GM18499 (cell line): ENCODE measurements around the gene SNX15.

Source experiments
- ATAC-seq: cut with Tn5 transposase; IDR thresholded peaks from one replicate; pipeline ENCODE4 v1.9.1; 2021; ENCODE audit warnings: moderate number of reproducible peaks; ENCODE audit not compliant: insufficient read depth, unreplicated experiment

Gene SNX15

DNA sequence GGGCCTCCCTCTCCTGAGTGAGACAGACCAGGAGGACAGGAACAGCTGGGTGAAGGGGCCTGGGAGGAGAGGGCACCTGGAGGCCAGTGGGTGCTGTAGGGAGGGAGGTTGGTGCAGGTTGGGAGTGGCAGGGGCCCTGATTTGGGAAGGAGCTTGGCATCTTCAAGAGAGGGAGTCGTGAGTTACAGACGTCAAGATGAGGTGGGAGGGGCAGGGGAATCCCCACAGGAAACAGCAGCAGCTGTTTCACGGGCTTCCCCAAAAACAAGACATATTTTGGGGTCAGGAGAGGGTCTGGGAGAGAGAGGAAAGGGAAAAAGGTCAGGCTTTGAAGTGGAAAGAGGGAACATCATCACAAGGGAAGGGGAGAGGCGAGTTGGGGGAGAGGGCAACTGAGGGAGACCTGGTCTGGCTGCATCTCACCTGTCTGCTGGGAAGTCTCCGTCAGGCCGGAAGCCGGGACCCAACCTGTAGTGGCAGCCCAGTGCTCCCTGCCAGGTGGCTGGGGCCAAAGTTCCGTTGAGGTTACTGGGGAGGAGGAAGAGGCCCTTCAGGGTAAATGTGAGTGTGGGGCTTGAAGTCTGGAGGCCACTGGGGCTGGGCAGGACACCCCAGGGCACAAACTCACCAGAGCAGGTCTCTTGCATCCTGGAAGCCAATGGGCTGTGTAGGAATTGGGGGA is 26.7 kb downstream of the SNX15 start:
- no peak for ATAC-seq

DNA sequence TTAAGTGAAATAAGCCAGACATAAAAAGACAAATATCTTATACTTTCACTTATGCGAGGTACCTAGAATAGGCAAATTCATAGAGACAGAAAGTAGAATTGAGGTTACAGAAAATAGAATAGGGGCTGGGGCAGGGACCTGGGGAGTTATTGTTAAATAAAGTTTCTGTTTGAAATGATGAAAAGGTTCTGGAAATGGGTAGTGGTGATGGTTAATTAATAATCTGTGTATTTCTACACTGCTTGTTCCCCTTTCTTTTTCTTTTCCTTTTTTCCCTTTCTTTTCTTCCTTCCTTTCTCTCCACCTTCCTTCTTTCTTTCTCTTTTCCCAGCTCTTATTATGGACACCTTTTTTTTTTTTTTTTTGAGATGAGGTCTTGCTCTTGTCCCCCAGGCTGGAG is 28.3 kb downstream of the SNX15 start:
- ATAC-seq = no peak

DNA sequence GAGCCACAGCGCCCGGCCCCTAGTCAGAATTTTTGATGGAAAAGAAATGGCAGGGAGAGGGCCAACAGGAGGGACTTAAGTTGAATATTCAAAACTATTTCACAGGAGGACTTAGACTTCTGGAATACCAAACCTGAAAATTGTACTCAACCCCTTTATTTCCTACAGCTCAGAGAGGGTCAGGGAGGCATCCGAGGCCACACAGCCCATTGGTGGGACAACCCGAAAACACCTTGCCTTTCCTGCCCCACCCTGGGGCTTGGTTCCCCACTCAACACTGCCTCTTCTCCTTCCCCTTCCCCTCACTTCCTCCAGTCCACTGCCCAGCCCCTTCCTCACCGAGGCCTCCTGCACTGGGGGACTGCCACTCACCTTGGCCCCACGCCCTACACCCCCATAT is 29.8 kb downstream of the SNX15 start:
- ATAC-seq = no peak

DNA sequence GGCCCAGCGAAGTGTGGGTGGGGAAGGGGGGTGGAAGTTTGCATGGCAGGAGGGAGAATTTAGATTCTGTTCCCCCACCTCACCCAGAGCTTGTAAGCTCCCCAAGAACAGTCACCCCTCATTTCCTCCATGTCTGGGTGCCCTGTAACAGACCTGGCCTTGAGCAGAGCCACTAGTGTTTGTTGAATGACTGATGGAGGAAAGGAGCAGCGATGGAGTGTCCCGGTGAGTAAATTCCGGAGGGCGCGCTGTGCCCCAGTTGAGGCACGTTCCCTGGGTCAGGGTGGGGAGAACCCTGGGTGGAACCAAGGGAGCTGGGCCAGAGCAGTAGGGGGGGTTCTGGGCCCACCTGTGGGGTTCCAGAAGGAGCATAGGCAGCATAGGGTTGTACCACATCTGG is 30.3 kb downstream of the SNX15 start:
- ATAC-seq = no peak

DNA sequence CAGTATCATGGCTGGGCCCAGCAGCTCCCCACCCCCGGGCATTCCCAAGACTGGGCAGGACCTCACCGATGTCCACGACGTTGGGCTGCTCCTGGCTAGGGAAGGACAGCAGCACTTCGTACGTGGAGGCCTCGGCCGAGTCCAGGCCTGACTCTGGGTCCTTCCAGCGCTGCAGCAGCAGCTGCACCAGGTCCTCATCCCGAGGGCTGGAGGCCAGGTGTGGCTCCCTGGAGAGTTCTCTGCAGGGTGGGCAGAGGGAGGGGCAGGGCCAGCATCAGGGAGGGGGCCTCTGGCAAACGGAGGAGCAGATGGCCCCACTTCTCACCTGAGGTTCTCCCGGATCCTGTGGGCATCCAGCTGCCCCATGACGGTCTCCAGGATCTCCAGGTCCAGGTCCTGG is 30.8 kb downstream of the SNX15 start:
- no peak for ATAC-seq

DNA sequence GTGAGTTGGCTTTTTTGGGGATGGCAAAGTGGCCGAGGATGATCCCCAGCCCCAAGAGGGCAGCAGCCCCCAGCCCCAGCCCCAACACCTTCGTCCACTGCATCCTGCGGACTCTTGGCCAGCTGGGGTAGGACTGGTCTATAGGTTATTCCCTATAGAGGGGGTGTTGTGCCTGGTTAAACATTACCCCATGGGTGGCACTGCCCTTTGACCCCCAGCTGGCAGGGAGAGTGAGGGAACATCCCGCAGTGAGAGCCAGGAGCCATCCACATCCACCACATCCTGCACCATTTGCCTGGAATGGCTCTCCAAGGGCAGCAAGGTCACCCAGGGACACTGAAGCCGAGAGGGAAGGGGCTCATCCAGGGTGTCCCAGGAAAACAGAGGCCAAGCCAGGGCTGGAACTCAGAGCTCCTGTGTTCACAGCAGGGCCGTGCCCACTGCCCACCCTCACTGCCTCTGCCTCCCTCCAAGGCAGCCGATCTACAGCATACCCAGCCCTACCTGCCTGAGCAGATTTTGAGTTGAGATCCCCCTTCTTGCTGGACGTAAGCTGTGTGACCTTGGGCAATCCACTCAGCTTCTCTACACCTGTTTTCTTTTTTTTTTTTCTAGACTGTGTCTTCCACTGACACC is 31.3 kb downstream of the SNX15 start, which contains the start of gene NAALADL1:
Gene NAALADL1 (minus strand): TSS at position 135 of the 636 bp plus-strand sequence. CDS start 32 bp downstream, at position 103.
- no peak for ATAC-seq

DNA sequence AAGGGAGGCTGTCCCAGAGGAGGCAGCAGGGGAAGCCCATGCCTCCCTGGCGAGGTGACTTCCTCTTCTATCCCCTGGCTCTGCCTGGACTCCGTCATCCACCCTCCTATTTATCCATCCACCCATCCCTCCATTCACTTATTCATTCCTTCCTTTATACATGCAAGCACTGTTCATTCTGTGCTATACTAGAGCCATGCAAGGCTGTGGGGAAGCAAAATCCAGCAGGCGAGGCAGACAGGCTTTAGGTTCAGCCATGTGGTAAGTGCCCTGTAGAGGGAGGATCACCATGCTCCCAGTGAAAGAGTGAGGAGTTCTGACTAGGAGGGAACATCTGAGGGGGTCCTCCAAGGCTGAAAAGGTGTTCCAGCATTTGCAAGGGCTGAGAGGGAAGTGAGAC is 32.3 kb downstream of the SNX15 start:
- no peak for ATAC-seq

DNA sequence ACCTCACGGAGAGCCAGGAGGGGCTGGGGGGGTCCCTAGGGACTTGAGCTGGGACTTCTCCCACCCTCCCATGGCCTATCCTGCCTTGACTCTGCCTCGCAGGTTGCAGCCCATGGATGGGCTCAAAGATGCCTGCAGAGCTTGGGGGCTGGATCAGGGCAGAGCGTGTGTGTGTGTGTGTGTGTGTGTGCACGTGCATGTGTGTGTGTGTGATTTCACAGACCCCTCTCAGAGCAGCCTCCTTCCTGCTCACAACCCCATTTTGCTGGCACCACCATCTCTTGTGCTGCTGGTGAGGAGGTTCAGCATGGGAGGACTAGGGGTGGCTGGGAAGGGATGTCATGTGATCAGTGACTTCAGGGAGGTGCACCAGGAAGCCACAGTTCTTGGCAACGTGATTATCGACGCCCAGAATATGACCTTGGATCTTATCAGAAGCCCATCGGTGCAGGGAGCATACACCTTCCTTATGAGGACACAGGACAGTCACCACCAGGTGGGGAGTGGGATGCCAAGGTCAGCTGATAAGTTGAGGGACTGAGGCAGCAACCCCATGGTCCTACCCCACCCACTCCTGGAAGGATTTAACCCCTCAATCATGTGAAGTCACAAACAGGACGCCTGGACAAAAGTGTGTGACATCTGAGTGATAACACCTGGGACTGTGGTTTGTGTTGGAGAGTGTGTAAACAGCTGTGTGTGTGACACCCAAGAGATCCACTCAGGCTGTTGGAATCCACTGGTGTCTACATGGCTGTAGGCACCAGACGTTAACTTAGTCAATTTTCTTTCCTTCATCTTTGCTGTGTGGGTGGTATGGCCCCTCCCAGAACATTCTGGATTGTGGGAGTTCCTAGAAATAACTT is 33.0 kb downstream of the SNX15 start:
- no peak for ATAC-seq

DNA sequence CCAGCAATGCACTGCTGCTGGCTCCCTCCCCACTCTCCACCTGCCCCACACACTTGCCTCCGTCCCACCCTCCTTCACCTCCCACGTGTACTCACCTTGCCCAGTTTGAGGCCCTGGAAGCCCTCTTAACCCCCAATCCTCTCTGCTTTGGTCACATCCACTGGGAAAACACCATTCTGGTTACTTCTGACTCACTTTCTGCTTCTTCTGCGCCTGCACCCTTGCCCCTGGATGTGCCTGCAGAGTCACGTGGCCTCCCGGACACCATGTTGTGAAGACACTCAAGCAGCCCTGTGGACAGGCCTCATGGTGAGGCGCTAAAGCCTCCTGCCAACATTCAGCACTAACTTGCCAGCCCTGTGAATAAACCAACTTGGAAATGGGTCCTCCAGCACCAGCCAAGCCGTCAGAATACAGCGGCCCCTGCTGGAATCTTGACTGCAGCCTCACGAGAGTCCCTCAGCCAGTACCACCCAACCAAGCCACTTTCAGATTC is 33.7 kb downstream of the SNX15 start:
- ATAC-seq = no peak

DNA sequence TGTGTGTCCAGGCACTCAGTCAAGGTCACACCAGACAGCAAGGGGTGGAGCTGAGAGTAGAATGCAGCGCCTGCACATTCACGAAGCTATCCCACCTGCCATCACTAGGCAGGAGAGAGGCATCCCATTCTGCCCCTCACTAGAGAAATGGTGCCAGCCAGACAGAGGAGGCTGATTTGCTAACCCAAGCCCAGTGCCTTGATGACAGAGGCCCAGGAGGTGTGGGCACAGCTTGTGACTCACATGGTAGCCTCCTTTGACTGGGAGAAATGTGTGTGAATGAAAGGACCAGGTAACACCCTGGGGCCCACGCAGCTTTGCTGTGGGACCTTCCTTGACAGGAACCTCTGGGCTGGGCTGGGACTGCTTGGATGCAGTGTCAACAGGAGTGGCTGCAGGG is 36.3 kb downstream of the SNX15 start:
- ATAC-seq = no peak

DNA sequence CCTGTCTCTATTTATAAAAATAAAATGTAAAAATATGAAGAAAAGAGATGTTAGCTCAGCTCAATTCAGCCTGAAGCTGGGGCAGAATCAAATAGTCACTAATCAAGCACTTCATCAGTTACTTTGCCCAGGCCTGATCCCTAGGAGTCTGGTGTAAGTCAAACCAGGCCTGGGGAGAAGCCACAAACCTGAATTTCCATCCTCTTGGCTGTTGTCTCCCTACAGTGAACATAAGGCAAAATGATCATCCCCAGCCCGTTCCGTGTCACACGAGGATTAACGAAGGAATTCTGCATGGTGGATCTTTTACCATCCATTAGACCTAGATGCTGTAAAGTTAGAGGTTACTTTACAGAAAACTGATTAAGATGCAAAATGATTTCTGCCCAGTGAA is 37.6 kb downstream of the SNX15 start:
- ATAC-seq = no peak

DNA sequence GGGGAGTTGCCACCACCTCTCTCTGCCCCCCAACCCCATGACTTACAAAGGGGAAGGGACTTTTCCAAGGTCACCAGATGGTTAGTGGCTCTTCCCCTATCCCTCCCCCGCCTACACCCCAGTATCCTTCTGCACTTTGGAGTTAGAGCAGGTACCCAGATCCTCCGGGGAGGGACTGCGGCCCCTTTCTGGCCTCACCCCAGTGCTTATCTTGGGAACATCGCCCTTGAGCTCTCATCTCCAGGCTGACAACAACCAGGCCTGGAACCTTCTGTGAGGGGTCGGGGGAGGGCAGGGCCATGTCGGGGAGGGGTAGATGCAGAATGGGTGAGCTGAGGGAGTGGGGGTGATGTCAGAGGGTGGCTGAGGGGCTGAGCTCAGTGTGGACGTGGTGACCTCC is 38.6 kb downstream of the SNX15 start:
- ATAC-seq = no peak

DNA sequence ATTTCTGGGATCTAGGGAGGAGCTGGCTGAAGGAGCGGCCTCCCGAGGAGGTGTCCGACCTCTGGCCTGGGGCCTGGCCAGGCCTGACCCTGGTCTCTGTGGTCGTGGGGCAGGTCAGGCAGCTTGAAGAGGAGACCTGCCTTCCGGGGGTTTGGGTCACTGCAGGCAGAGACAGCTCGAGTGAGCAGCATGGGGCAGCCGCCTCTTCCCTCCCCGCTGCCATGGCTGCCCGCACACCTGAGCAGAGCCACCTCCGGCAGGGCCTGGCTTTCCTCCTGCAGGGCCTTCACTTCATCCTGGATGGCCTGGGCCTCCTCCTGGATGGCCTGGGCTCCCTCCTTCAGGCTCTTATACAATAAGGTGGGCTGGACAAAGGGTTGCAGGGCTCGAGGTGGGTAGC is 39.1 kb downstream of the SNX15 start:
- no peak for ATAC-seq

DNA sequence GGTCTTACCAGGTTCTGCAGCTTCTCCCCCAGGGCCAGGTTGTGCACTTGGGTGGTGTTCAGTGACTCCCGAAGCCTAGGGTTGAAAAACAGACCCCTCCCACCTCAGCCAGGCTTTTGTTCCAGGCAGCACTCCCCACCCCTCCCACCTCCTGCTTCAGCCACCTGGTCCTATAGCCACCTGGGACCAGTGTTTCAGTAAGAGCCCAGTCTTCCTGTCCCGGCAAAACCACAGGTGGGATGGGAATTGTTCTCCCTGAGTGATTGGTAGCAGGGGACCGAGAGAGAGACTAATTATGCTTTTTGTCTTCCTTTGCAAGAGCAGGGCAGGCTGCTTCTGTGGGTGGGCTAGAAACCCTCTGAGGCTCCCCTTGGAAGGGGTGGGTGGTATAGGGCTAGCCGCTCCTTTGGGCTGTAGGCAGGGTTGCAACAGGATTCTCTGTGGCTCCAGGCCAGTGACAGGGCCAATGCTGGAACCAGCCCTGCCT is 39.6 kb downstream of the SNX15 start:
- no peak for ATAC-seq

DNA sequence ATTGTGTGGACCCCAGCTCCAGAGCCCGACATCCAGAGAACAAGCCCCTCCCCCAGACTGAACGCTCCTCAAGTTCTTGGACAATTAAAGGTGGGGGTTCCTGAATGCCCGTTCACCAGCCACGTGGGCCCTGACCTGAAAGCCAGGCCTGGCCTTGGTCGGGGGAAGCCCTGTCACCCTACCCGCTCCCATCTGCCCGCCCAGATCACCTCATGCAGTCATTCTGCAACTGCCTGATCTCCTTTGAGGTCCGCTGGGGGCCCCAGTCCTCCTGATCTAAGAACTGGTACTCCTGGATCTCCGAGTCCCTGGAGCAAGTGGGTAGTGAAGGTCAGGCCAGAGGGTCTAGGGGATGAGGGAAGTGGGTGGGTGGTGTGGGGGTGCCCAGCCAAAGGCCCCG is 40.2 kb downstream of the SNX15 start:
- no peak for ATAC-seq

DNA sequence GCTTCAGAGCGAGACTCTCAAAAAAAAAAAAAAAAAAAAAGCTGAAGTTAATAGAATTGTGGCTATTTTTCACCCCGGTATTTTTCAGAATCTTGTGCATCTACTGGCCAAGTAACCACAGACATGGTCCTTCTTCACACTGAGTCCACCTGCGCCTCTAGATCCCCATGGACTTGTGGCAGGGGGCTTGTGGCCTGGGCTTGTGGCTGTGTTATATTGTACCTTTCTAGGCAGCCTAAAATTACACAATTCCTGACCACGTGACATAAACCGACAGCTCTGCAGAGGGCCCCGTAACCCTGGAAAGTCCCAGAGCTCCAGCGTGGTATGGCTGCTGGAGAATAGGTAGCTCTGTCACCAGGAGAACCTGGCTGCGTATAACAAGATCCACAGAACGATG is 42.0 kb downstream of the SNX15 start:
- no peak for ATAC-seq

DNA sequence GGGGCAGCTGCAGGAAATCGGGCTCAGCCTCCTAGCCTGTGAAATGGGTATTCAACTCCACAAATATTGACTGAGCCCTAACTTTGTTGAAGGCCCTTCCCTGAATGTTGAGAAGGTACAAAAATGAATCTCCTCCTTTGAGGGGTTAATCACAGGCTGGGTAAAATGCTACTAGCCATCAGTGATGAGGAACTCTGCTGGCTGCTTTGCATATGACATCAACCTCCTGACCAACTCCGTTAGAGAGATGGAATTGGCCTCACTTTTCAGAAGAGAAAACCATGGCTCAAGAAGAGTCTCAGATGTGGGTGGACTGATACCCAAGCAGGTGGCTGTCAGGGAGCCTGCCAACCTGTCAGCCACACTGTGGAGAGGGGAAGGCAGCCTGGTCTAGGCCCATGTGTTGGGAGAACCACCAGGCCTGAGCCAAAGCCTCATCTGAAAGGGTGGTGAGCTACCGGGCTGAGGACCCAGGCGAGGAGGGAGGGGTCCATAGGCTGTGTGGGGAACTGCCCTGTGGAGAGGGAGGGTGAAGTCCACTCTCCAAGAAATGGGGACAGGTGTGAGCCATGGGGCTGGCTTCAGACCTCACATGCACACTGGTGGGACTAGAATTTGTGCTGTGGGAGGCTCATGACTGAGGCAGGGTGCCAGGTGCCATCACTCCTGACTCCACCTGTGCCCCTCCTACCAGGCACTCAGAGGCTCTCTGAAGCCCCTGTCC is 44.8 kb downstream of the SNX15 start:
- no peak for ATAC-seq

DNA sequence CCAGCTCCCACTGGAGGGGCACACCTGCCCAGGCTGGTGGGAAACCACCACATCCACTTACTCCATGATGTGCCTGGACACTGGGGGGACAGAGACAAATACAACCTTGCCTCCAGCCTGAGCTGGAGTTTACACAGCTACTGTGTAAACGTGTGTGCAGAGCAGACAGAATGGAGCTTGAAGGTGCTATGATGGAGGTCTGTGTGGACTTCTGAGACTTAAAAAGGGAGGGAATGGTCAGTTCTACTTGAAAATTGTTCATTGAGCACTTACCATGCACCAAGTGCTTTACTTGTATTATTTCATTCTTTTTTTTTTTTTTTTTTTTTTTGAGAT is 45.4 kb downstream of the SNX15 start:
- no peak for ATAC-seq

DNA sequence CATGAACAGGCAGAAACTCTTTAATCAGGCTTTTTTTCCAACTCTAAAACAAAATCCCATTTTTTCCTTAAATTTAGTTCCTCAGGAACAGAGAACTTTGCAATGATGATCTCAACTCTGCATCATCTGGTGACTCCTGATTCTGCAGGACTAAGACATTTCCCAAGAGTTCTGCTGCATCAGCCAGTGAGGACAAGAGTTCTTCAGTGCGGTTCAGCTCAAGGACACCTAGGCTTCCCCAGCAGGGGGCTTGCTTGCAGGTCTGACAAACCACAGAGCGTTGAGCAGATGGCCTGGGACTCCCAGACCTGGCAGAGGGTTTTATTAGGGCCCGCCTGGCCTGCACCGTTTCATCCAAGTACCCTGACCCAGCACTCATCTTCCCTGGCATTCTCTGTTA is 50.2 kb downstream of the SNX15 start:
- no peak for ATAC-seq

DNA sequence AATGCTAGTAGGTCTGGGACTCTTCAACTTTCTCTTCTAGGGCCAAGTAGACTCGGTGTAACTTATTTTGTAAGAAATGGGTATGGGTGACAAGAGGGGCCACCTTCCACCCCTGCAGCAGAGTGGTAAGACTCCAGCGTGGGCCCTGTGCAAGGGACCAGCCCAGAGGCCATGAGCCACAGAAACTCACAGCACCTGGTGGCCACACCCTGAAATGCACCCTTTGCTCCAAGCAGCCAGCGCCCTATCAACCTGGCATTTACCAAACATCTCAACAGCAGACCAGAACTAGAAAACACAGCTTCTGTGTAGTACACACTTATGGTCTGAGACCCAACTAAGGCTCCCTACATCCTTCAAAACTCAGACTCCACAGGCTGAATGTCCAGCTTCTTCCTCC is 50.9 kb downstream of the SNX15 start:
- ATAC-seq = no peak
